DOHH2 (cell line): ENCODE data around the gene CD72.

Experiments
- CTCF ChIP-seq: fragments of 200-600 bp; sonication (generic); IDR thresholded peaks from one replicate; pipeline ENCODE4 v1.5.1; 2014; ENCODE audit warnings: antibody characterized with exemption, mild to moderate bottlenecking, low read depth, low read length; ENCODE audit not compliant: poor library complexity, severe bottlenecking
- EZH2phosphoT487 ChIP-seq: fragments of 200-600 bp; sonication (generic); IDR thresholded peaks from 2 replicates; pipeline ENCODE4 v1.6.1; 2017; ENCODE audit warnings: borderline replicate concordance, mild to moderate bottlenecking, antibody characterized with exemption, low read length, moderate library complexity, mixed read lengths

GRCh38 chr9:35603506-35603985 is 14.7 kb downstream of the CD72 start:
- TF ChIP-seq CTCF = no peak
- no peak for TF ChIP-seq EZH2phosphoT487
